HG03558 (cell line): ENCODE measurements around the gene FOXO3.
"Not testable (repeated sequence)": the region's sequence is repeated elsewhere in the genome, so short reads cannot be mapped to it uniquely, and the experiment has no call there.

Experiments used
- ATAC-seq: cut with Tn5 transposase; IDR thresholded peaks from one replicate; pipeline ENCODE4 v1.9.1; 2021; ENCODE audit warnings: moderate number of reproducible peaks; ENCODE audit not compliant: unreplicated experiment; ENCODE audit errors: extremely low read depth

Gene FOXO3

DNA sequence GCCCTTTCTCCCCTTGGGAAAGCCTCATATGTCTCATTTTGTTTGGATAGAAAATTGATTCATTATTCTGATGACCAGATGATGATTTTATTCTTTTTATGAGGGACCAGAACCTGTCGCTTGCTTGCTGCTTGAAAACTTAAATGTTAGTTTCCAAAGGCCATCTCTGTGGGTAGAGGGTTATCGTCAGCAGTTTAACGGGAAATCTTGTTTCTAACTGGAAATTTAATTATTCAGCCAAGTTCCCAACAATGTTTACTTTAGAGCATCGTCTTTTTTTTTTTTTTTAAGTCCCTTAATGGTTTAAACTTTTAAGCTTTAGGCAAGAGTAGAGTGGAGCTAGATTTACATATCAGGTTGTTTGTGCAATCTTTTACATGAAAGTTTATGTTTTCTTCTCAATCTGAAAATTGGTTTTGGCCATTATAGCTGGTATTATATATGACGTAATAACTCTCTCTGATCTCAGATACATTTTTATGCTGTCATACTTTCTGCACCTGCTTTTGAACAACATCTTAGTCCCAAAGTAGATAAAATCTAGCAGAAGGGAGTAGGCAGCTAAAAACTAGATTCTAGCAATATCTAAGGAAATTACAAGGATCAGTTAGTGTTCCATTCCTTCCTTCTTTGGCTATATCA, 93.9 kb downstream of the FOXO3 start:
- no peak for ATAC-seq

DNA sequence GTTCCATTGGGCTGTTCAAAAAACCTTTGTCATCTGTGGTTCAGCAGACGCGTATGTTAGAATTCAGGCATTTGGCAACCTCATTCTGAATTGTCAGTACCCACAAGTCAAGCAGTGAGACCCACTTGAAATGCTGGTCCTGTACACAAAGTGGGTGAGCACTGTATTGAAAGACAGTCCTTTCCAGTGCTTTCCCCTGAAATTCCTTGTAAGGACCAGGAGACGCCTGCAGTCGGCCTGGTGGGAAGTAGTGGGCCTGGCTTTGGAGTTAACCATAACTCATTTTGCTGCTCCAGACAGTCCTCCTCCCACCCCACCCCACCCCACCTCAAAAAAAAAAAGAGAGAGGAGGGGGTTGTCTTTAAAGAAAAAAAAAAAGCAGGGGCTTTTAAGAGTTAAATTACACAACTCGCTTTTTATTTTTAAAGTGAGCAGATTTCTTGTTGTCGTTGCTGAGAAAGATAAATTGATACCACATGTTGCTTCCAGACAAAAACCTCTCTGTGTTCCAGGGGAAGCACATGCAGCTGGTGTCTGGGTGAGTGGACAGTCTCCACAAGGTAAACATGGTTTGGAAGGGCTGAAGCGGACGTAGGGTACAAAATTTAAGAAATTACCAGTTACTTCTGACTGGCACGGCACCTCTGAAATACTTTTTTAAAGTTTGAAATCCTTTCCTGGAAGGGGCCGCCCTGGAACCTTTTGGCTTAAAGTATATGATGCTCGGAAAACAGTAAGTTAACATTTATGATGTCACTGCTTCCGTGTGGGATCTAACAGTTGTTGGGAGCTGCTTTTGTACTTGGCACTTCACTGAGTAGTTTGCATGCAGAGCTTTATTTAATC, 95.3 kb downstream of the FOXO3 start:
- no peak for ATAC-seq

DNA sequence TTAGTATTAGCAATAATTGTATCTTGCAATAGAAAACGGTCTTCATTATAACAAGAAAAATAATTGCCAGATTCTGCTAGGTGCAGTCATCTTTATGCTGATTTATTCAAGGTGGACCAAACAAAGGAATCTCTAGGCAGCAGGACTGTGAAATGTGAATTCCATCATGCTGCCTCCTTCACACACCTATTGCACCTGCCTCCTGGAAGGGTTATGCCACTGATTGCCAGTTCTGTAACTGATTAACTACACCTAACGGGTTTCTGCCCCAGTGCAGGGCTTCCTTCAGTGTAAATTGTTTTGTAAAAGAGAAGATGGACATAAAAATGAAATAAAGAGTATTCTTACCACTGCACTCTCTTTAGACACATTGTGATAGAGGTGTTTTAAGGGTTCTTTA, 96.1 kb downstream of the FOXO3 start:
- no peak for ATAC-seq

- no peak for ATAC-seq
These were observed 97.5 kb downstream of the FOXO3 start for GRCh38 chr6:108658174-108658573.

- not testable (repeated sequence) for ATAC-seq
These were observed 98.1 kb downstream of the FOXO3 start for GRCh38 chr6:108658785-108659184.

DNA sequence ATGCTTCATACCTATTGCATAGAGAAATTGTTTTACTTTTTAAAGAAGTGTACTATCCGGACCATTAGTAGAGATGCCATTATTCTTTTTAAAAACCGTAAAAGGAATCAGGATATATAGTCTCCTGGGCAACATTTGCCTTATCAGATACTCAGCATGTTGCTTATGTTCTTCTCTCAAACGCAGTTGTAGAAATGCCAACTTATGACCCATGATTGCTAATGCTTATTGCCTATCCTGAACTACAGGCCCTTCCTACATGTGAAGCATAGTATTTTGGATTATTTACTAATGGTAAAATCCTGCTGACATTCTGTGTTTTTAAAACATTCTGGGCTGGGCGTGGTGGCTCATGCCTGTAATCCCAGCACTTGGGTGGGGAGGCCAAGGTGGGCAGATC, 99.5 kb downstream of the FOXO3 start:
- ATAC-seq: no peak

- ATAC-seq: no peak
These were observed 100.7 kb downstream of the FOXO3 start for GRCh38 chr6:108661430-108661829.

GRCh38 chr6:108661982-108662381, 101.3 kb downstream of the FOXO3 start:
- ATAC-seq: no peak

DNA sequence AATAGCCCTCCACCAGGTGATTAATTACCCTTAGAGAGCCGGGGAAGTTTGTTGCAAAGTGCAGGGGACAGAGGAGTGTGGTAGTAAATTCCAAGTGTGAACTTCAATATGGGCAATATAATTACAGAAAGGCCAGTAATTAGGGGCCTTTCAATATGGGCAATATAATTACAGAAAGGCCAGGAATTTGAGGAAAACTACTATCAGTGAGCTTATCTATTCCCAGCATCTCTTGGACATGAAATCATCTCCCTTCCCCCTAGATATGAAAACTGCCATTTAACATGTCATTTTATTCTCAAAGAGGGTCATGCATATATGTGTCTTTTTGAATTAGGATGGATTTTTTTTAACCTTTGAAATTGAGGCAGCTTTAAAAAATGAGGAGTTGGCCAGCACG, 102.0 kb downstream of the FOXO3 start:
- no peak for ATAC-seq

DNA sequence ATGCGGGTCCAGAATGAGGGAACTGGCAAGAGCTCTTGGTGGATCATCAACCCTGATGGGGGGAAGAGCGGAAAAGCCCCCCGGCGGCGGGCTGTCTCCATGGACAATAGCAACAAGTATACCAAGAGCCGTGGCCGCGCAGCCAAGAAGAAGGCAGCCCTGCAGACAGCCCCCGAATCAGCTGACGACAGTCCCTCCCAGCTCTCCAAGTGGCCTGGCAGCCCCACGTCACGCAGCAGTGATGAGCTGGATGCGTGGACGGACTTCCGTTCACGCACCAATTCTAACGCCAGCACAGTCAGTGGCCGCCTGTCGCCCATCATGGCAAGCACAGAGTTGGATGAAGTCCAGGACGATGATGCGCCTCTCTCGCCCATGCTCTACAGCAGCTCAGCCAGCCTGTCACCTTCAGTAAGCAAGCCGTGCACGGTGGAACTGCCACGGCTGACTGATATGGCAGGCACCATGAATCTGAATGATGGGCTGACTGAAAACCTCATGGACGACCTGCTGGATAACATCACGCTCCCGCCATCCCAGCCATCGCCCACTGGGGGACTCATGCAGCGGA, 102.9 kb downstream of the FOXO3 start:
- ATAC-seq: not testable (repeated sequence)

- ATAC-seq: no peak
These were observed 104.9 kb downstream of the FOXO3 start for GRCh38 chr6:108665495-108666196.

DNA sequence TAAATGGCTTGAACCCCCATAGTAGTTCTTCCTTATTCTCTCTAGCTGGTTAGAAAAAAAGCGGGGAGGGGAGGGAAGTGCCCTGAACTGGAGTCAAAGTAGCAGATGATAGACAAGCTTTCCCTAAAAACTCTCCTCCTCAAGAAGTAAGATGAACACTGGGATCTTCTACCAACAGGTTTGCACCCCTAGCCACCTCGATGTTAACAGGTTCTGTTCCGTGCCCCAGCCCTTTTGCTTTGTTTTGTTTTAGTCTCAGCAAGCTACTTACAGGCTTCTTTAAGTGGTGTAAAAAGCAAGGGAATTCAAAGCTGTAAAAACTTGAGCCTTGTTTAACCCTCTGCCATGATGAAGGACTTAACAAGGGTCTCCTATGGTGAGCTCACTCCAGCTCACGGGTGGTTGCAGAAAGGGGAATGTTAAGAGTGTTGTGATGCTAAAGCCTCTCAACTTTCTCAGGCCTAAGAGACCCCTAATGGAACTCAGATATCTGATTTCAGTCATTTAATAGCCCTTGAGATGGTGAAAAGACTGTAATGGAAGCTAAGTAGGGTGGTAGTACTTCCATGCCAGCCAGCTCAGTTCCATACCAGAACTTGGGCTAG, 106.0 kb downstream of the FOXO3 start:
- no peak for ATAC-seq

DNA sequence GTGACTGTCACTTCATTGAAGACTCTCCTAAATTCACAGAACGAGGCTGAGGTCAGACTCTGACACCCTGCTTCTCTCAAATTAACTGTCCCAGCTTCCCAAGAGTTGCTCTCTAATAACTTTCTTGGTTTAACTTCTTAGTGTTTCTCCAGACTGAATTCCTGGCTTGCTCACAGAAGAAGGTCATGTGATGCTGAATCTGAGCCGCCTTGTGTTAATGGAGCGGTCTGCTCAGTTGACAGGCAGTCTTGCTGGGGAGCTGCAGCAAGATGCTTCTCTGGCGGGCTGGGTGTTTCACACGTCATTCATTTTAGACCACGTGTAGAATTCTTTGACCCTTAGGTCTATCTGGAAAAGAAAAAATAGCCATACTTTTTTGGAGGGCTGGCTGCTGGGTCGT, 107.3 kb downstream of the FOXO3 start:
- no peak for ATAC-seq

DNA sequence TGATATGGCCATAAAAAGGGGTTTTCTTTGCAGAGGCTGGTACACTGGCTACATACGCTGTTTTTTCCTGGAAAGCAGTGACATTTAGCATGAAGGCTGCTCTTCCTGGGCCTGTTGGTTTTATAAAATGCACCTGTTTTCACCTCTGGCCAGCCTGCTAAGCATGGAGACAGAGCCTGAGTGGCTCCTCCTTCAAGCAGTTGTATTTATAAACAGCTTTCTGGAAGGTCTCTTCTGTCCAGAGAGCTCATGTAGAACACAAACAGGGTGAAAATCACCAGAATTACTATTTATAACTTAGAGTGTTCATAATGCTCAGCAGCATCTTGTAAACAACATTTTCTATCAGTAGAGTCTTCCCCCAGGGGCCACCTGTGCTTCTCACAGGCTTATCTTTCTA, 109.0 kb downstream of the FOXO3 start:
- no peak for ATAC-seq

DNA sequence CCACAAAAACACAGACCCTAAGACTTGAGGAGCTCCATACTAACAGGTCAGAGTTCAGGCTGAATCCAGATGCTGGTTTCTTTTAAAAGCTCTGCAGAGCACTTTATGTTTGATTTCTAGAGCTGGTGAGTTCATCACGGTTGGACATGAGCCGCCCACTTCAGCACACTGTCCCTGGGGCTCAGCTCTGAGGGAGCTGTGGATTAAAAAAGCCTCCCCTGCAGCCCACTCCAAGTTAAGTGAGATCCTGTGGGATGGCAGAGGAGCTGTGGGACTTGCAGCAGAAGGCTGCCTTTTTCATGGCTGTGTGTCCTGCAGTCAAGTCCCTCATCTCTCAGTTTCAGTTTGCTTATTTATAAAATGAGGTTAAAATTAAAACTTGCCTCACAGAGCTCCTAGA, 110.5 kb downstream of the FOXO3 start:
- ATAC-seq: no peak

- ATAC-seq: no peak
These were observed 111.1 kb downstream of the FOXO3 start for GRCh38 chr6:108671790-108672189.

DNA sequence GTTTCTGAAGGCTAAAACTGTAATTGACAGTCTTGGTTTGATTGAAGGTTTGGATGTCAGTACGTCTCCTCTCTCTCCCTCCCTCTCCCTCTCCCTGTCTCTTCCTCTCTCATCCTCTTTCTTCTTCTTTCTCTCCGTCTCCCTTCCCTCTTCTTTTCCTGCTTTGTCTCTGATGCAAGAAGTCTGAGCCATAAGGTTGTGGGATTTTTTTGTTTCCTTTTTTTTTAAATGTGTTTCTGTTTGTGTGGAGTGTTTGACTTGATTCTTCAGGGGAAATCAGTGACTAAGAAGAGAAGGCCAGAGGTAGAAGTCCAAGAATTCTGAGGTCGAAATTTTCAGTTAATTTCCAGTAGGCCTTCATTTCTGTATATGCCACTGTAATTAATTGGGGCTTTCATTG, 111.9 kb downstream of the FOXO3 start:
- no peak for ATAC-seq

- ATAC-seq: no peak
These were observed 112.4 kb downstream of the FOXO3 start for GRCh38 chr6:108673153-108673552.

DNA sequence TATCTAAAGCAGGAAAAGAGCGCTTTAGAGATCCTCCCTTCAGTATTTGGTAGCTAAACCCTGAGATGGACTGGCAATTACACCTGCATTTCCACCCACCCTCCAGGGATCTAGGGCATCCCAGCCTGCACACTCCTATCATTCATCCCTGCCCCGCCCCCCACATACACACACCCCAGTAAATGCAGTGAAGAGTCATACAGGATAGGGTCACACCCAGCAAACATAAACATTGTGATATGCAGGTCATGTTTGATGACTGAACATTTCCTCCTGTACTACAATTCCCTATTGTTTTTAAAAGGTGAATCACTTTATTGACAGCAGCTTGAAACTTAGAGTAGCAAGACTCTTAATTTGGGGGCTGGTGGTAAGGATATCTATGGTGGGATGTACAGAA, 112.9 kb downstream of the FOXO3 start:
- ATAC-seq: no peak
